GM23248 (cell line): ENCODE results near the gene PLXND1. TPM values are rescaled to one million over a fixed set of nuclear protein-coding genes. Genes with fewer than 3 reads are reported as not detected.

ENCODE experiments used
- DNase-seq: peaks from one replicate; pipeline ENCODE4 v3.0.0-alpha.2; 2015
- H2AFZ ChIP-seq: fragments of 200-600 bp; sonication (generic); 2 replicates; pipeline ENCODE4 v1.6.1; 2016; ENCODE audit warnings: antibody characterized with exemption
- H3F3A ChIP-seq: fragments of 200-600 bp; sonication (generic); 2 replicates; pipeline ENCODE4 v1.6.1; 2016; ENCODE audit warnings: mild to moderate bottlenecking, antibody characterized with exemption, mixed run types; ENCODE audit not compliant: insufficient read depth
- H3K27ac ChIP-seq: fragments of 200-600 bp; sonication (generic); 2 replicates; pipeline ENCODE4 v1.5.1; 2016; ENCODE audit warnings: mild to moderate bottlenecking
- H3K27me3 ChIP-seq: fragments of 200-600 bp; sonication (generic); replicated peaks from 2 replicates; pipeline ENCODE4 v1.6.1; 2016; ENCODE audit warnings: mild to moderate bottlenecking; ENCODE audit not compliant: insufficient read depth
- H3K36me3 ChIP-seq: fragments of 200-600 bp; sonication (generic); 2 replicates; pipeline ENCODE4 v1.6.1; 2016; ENCODE audit warnings: low read depth, mild to moderate bottlenecking
- H3K4me1 ChIP-seq: fragments of 200-600 bp; sonication (generic); 2 replicates; pipeline ENCODE4 v1.6.1; 2016; ENCODE audit warnings: mild to moderate bottlenecking; ENCODE audit not compliant: insufficient read depth
- H3K4me2 ChIP-seq: fragments of 200-600 bp; sonication (generic); one replicate; pipeline ENCODE4 v1.6.1; 2016; ENCODE audit warnings: mild to moderate bottlenecking; ENCODE audit not compliant: unreplicated experiment
- H3K4me3 ChIP-seq: fragments of 200-600 bp; sonication (generic); 2 replicates; pipeline ENCODE4 v1.5.1; 2016; ENCODE audit warnings: mild to moderate bottlenecking
- H3K79me2 ChIP-seq: fragments of 200-600 bp; sonication (generic); 2 replicates; pipeline ENCODE4 v1.6.1; 2016; ENCODE audit warnings: mild to moderate bottlenecking; ENCODE audit not compliant: insufficient read depth
- H3K9ac ChIP-seq: fragments of 200-600 bp; sonication (generic); 2 replicates; pipeline ENCODE4 v1.6.1; 2016; ENCODE audit warnings: mild to moderate bottlenecking
- H3K9me2 ChIP-seq: fragments of 200-600 bp; sonication (generic); 2 replicates; pipeline ENCODE4 v1.6.1; 2016; ENCODE audit warnings: mixed run types, mild to moderate bottlenecking, moderate library complexity; ENCODE audit not compliant: insufficient read depth
- H3K9me3 ChIP-seq: fragments of 200-600 bp; sonication (generic); one replicate; pipeline ENCODE4 v1.6.1; 2017; ENCODE audit warnings: low read depth
- H4K20me1 ChIP-seq: fragments of 200-600 bp; sonication (generic); 2 replicates; pipeline ENCODE4 v1.6.0; 2016; ENCODE audit not compliant: insufficient read depth
- EZH2 ChIP-seq: fragments of 200-600 bp; sonication (generic); IDR thresholded peaks from 2 replicates; pipeline ENCODE4 v1.6.1; 2018; ENCODE audit warnings: antibody characterized with exemption, mild to moderate bottlenecking; ENCODE audit not compliant: insufficient read depth, poor library complexity, severe bottlenecking
- EZH2phosphoT487 ChIP-seq: fragments of 200-600 bp; sonication (generic); IDR thresholded peaks from 2 replicates; pipeline ENCODE4 v1.6.1; 2018; ENCODE audit warnings: antibody characterized with exemption, moderate library complexity, mild to moderate bottlenecking, low read depth; ENCODE audit not compliant: insufficient read depth
- WGBS, 2 experiments: methylation state at CpG; one replicate each; pipeline ENCODE4 v1.1.6; 2015 to 2017; ENCODE audit warnings: low lambda C conversion rate in 2 of 2, low coverage in 1 of 2; ENCODE audit errors: missing lambda C conversion rate in 2 of 2; 5-methylcytosine and 5-hydroxymethylcytosine counted together
- in situ Hi-C: fragments of 300-500 bp; cut with MboI; formaldehyde crosslinking; loops from 2 replicates; pipeline ENCODE4 v1.15.0; 2020
- polyA plus RNA-seq: library from polyadenylated mRNA; unstranded; fragments of >200 nt; fragmentation: Nextera tagmentation; extraction: Ambion mirVana; gene quantifications from 2 replicates; pipeline ENCODE4 v1.2.1, GENCODE V29; 2016
- total RNA-seq: library from RNA; depleted of rRNA; stranded (reverse); fragments of >200 nt; shearing (Covaris generic); gene quantifications from 2 replicates; pipeline ENCODE4 v1.2.3, GENCODE V29; 2014

Gene PLXND1
- total and polyA plus RNA-seq, 2 experiments from 2014 or later = 37.4 to 83.0 TPM

- Histone ChIP-seq H3K27me3 (no peaks in the 10 kb centered on the region), H3F3A (no peaks in the 10 kb centered on the region), H3K9me3 (no peaks in the 10 kb centered on the region), H3K27ac (no peak overlapping the region), H3K36me3 (no peaks in the 10 kb centered on the region), H3K4me2 (no peak overlapping the region), H4K20me1 (no peaks in the 10 kb centered on the region), H3K9me2 (no peaks in the 10 kb centered on the region), H3K79me2 (no peaks in the 10 kb centered on the region), H2AFZ (no peak overlapping the region), H3K9ac (no peak overlapping the region), H3K4me3 (no peak overlapping the region), H3K4me1 (0 out of 2 replicates have a peak, but pooled peaks cover 8% of the 10 kb centered on the region)
- DNase-seq = no peak
- in situ Hi-C loops = no loop called here
- TF ChIP-seq EZH2 = no peak
- no peak for TF ChIP-seq EZH2phosphoT487
- 86 to 88% methylated on average over 16 of the region's 16 CpGs for WGBS, 2 experiments
Observed at GRCh38 chr3:129533406-129533805, 73.1 kb downstream of the PLXND1 start.

GRCh38 chr3:129532261-129532660 lies 74.2 kb downstream of the PLXND1 start:
- no peak for DNase-seq
- no peak overlapping the region for H3K4me2 ChIP-seq
- H3K9ac ChIP-seq = no peak overlapping the region
- H3K4me3 ChIP-seq = no peak overlapping the region
- no peaks in the 10 kb centered on the region for H3K36me3 ChIP-seq
- H3K4me1 ChIP-seq = 0 out of 2 replicates have a peak, but pooled peaks cover 8% of the 10 kb centered on the region
- WGBS, 2 experiments = 92 to 93% methylated on average over 20 of the region's 20 CpGs
- in situ Hi-C loops = no loop called here
- no peak overlapping the region for H2AFZ ChIP-seq
- TF ChIP-seq EZH2 (no peak), EZH2phosphoT487 (no peak)
- no peaks in the 10 kb centered on the region for H3K9me2 ChIP-seq
- H3K9me3 ChIP-seq = no peaks in the 10 kb centered on the region
- no peaks in the 10 kb centered on the region for H4K20me1 ChIP-seq
- no peaks in the 10 kb centered on the region for H3K79me2 ChIP-seq
- no peaks in the 10 kb centered on the region for H3K27me3 ChIP-seq
- H3F3A ChIP-seq = no peaks in the 10 kb centered on the region
- H3K27ac ChIP-seq = no peak overlapping the region

GRCh38 chr3:129531699-129532098 lies 74.8 kb downstream of the PLXND1 start:
- 0 out of 2 replicates have a peak, but pooled peaks cover 8% of the 10 kb centered on the region for H3K4me1 ChIP-seq
- no peaks in the 10 kb centered on the region for H4K20me1 ChIP-seq
- no peaks in the 10 kb centered on the region for H3K27me3 ChIP-seq
- H3K4me3 ChIP-seq = no peak overlapping the region
- WGBS, 2 experiments = 85 to 87% methylated on average over 11 of the region's 11 CpGs
- H3K9ac ChIP-seq = no peak overlapping the region
- no peak for DNase-seq
- no peaks in the 10 kb centered on the region for H3F3A ChIP-seq
- no peak overlapping the region for H2AFZ ChIP-seq
- no peaks in the 10 kb centered on the region for H3K79me2 ChIP-seq
- in situ Hi-C loops = no loop called here
- H3K27ac ChIP-seq = no peak overlapping the region
- TF ChIP-seq EZH2phosphoT487 (no peak), EZH2 (no peak)
- no peak overlapping the region for H3K4me2 ChIP-seq
- no peaks in the 10 kb centered on the region for H3K9me3 ChIP-seq
- no peaks in the 10 kb centered on the region for H3K36me3 ChIP-seq
- no peaks in the 10 kb centered on the region for H3K9me2 ChIP-seq

- TF ChIP-seq EZH2 (no peak), EZH2phosphoT487 (no peak)
- Histone ChIP-seq H3K36me3 (no peaks in the 10 kb centered on the region), H3K9me2 (no peaks in the 10 kb centered on the region), H3K4me1 (0 out of 2 replicates have a peak, but pooled peaks cover 8% of the 10 kb centered on the region), H3K4me2 (no peak overlapping the region), H3F3A (0 out of 2 replicates have a peak, but pooled peaks cover under 1% of the 10 kb centered on the region), H4K20me1 (no peaks in the 10 kb centered on the region), H3K9ac (no peak overlapping the region), H2AFZ (no peak overlapping the region), H3K4me3 (no peak overlapping the region), H3K79me2 (no peaks in the 10 kb centered on the region), H3K27me3 (no peaks in the 10 kb centered on the region), H3K9me3 (no peaks in the 10 kb centered on the region), H3K27ac (no peak overlapping the region)
- in situ Hi-C loops = no loop called here
- DNase-seq = no peak
- 93 to 98% methylated on average over 13 of the region's 13 CpGs for WGBS, 2 experiments
Observed at GRCh38 chr3:129530821-129531220, 75.7 kb downstream of the PLXND1 start.

- WGBS, 2 experiments = 52 to 57% methylated on average over 6 of the region's 6 CpGs
- Histone ChIP-seq H3K27ac (no peak overlapping the region), H3K4me1 (0 out of 2 replicates have a peak, but pooled peaks cover 8% of the 10 kb centered on the region), H4K20me1 (no peaks in the 10 kb centered on the region), H3K36me3 (no peaks in the 10 kb centered on the region), H3K9ac (no peak overlapping the region), H3K9me2 (no peaks in the 10 kb centered on the region), H3K79me2 (no peaks in the 10 kb centered on the region), H3K4me2 (no peak overlapping the region), H2AFZ (no peak overlapping the region; the same call in 1 of the 2 replicates), H3F3A (0 out of 2 replicates have a peak, but pooled peaks cover 5% of the 10 kb centered on the region), H3K9me3 (no peaks in the 10 kb centered on the region), H3K4me3 (no peak overlapping the region), H3K27me3 (no peaks in the 10 kb centered on the region)
- peak; percentile 46 for DNase-seq
- TF ChIP-seq EZH2phosphoT487 (no peak), EZH2 (no peak)
- in situ Hi-C loops = no loop called here
Observed at GRCh38 chr3:129530251-129530791, 76.2 kb downstream of the PLXND1 start.
